Ascending aorta (tissue), 2 donors: ENCODE results near the gene MT1E. TPM values are rescaled to one million over a fixed set of nuclear protein-coding genes. Genes with fewer than 3 reads are reported as not detected.

Source experiments
- DNase-seq, 2 donors: peaks; one replicate each; pipeline ENCODE4 v3.0.0-alpha.2; 2019; ENCODE audit warnings: low spot score in 2 of 2
- H3K27ac ChIP-seq, 2 donors: fragments of 200-600 bp; sonication (generic); one replicate each; pipeline ENCODE4 v1.5.1; 2016 to 2017; ENCODE audit warnings: mild to moderate bottlenecking in 1 of 2
- H3K27me3 ChIP-seq: fragments of 200-600 bp; sonication (generic); one replicate; pipeline ENCODE4 v1.5.1; 2017
- H3K36me3 ChIP-seq, 2 donors: fragments of 200-600 bp; sonication (generic); one replicate each; pipeline ENCODE4 v1.5.1; 2016
- H3K4me1 ChIP-seq, 2 donors: fragments of 200-600 bp; sonication (generic); one replicate each; pipeline ENCODE4 v1.5.1; 2016 to 2017; ENCODE audit warnings: mild to moderate bottlenecking in 1 of 2
- H3K4me3 ChIP-seq, 2 donors: fragments of 200-600 bp; sonication (generic); one replicate each; pipeline ENCODE4 v1.5.1; 2016 to 2017; ENCODE audit warnings: mild to moderate bottlenecking in 1 of 2
- H3K9me3 ChIP-seq, 2 donors: fragments of 200-600 bp; sonication (generic); one replicate each; pipeline ENCODE4 v1.5.1; 2016
- intact Hi-C: fragments of 100-400 bp; cut with DNase I; formaldehyde crosslinking; loops from one replicate; pipeline ENCODE4 v1.15.1; 2023
- total RNA-seq: library from RNA; depleted of rRNA; stranded (reverse); fragments of >200 nt; gene quantifications from one replicate; pipeline ENCODE4 v1.1.0, GENCODE V29; 2016
- TF ChIP-seq, protein P1 (sequence below), 3 experiments: fragments of 200-600 bp in 2 of 3; fragments of 450-650 bp in 1 of 3; sonication (generic) in 2 of 3; IDR thresholded peaks; one replicate each; pipeline ENCODE4 v1.5.1; 2016 to 2019; ENCODE audit warnings: antibody characterized with exemption in 3 of 3, mild to moderate bottlenecking in 1 of 3, moderate library complexity in 1 of 3

MT1E gene
- total RNA-seq, 1 donor from 2014 or later = 456 TPM

DNA sequence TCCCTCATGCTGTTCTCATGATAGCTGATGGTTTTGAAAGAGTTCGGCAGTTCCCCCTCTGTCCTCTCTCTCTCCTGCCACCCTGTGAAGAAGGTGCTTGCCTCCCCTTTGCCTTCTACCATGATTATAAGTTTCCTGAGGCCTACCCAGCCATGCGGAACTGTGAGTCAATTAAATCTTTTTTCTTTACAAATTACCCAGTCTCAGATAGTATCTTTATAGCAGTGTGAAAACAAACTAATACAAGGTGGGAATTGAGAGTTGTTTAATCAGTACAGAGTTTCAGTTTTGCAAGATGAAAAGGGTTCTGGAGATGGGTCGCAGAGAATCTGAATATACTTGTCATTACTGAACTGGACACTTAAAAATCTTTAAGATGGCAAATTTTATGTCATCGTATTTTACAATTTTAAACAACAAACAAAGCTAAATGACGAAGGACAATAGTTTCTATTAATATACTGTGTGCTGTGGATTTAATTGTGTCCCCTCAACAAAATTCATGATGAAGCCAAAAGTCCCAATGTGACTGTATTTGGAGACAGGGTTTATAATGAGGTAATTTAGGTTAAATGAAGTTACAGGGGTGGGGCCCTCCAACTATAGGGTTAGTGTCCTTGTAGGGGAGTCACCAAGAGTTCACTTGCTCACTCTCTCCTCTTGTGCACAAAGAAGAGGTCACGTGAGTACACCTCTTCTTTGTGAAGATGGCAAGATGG lies 31.8 kb upstream of the MT1E start:
- no peak overlapping the region for H3K27ac ChIP-seq
- peaks cover 6 to 8% of the 10 kb centered on the region in 2 donors for H3K4me1 ChIP-seq
- intact Hi-C loops = no loop called here
- H3K27me3 ChIP-seq = peaks cover 5% of the 10 kb centered on the region
- TF ChIP-seq, protein P1, sequence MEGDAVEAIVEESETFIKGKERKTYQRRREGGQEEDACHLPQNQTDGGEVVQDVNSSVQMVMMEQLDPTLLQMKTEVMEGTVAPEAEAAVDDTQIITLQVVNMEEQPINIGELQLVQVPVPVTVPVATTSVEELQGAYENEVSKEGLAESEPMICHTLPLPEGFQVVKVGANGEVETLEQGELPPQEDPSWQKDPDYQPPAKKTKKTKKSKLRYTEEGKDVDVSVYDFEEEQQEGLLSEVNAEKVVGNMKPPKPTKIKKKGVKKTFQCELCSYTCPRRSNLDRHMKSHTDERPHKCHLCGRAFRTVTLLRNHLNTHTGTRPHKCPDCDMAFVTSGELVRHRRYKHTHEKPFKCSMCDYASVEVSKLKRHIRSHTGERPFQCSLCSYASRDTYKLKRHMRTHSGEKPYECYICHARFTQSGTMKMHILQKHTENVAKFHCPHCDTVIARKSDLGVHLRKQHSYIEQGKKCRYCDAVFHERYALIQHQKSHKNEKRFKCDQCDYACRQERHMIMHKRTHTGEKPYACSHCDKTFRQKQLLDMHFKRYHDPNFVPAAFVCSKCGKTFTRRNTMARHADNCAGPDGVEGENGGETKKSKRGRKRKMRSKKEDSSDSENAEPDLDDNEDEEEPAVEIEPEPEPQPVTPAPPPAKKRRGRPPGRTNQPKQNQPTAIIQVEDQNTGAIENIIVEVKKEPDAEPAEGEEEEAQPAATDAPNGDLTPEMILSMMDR (IDR thresholded peaks at IDR 0.05) = no peak
- H3K36me3 ChIP-seq = no peaks in the 10 kb centered on the region
- no peaks in the 10 kb centered on the region for H3K9me3 ChIP-seq
- no peak overlapping the region for H3K4me3 ChIP-seq
- DNase-seq = no peak

DNA sequence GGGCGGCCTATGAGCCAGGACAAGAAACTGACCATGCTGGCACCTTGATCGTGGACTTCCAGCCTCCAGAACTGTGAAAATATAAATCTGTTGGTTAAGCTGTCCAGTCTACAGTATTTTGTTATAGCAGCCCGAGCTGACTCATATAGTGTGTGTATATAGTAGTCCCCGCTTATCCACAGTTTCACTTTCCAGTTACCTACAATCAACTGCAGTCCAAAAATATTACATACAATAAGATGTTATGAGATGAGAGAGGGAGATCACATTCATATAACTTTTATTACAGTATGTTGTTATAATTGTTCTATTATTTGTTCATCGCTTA lies 31.3 kb upstream of the MT1E start:
- intact Hi-C loops = no loop called here
- Histone ChIP-seq H3K4me1 (peaks cover 1 to 5% of the 10 kb centered on the region in 2 donors), H3K27ac (no peak overlapping the region), H3K9me3 (no peaks in the 10 kb centered on the region), H3K4me3 (no peak overlapping the region), H3K27me3 (peaks cover under 1% of the 10 kb centered on the region), H3K36me3 (no peaks in the 10 kb centered on the region)
- no peak for DNase-seq
- TF ChIP-seq, protein P1 (IDR thresholded peaks at IDR 0.05) = no peak

DNA sequence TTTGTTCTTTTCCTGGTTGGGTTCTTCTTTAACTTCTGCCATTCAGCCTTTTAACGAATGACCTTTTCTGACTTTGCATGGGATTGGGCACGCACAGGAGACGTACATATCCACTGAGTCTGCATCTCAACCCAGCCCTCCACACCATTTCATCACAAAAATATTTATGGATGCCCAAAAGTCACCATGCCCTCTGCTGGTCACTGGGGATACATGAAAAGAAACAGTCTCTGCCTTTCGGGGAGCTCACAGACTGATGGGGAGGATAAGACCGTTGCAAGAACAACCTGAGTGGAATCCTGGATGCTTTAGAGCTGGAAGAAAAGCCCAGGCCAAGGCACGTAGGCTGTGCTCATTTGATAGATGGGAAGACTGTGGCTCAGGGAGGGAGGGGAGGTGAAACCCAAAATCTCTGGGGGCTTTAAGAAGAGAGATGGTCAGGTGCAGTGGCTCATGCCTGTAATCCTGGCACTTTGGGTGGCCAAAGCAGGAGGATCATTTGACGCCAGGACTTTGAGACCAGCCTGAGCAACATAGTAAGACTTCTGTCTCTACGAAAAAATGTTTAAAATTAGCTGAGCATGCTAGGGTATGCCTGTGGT lies 25.1 kb upstream of the MT1E start:
- Histone ChIP-seq H3K9me3 (no peaks in the 10 kb centered on the region), H3K27ac (no peak overlapping the region), H3K4me1 (no peaks in the 10 kb centered on the region), H3K36me3 (no peaks in the 10 kb centered on the region), H3K4me3 (no peak overlapping the region), H3K27me3 (no peaks in the 10 kb centered on the region)
- TF ChIP-seq, protein P1 (IDR thresholded peaks at IDR 0.05) = peak; percentile 36 to 69 (median 50)
- intact Hi-C loops = loop anchor here (2.0 kb wide), 1 partner anchor 84 kb away; no protein-coding TSS in a partner anchor
- no peak for DNase-seq

DNA sequence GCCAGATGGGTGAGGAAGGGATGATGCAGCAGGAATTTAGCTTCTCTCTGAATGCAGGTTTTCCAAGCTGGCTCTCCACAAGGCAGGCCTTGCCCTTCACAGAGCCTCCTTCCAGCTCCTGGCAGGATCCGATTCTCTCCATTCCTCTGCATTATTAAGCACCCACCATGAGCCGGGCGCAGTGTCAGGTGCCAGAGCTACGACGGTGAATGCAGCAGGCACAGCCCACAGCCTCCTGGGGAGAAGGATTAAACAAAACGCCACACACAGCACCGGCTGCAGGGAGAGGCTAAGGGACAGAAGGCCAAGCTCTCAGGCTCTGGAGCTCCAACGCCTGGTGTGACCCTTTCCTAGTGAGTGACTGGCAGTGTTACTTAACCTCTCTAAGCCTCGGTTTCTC lies 24.3 kb upstream of the MT1E start:
- Histone ChIP-seq H3K27me3 (no peaks in the 10 kb centered on the region), H3K27ac (no peak overlapping the region), H3K36me3 (no peaks in the 10 kb centered on the region), H3K4me3 (no peak overlapping the region), H3K4me1 (no peaks in the 10 kb centered on the region), H3K9me3 (no peaks in the 10 kb centered on the region)
- DNase-seq = no peak
- TF ChIP-seq, protein P1 (IDR thresholded peaks at IDR 0.05) = no peak
- intact Hi-C loops = loop anchor here (2.0 kb wide), 1 partner anchor 85 kb away; no protein-coding TSS in a partner anchor

DNA sequence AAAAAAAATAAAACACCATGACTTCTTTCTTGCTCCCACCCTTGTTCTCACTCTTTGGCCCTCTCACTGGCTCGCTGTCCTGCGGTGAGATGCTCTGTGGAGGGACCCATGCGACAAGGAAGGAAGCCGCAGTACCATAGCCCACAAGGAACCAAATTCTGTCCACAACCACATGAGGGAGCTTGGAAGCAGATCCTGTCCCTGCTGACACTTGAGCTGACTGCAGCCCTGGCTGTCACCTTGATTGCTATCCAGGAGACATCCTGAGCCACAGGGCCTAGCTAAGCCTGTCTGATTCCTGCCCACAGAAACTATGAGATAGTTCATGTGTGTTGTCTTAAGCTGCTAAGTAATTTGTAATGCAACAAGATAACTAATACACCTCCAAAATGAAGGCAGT lies 22.0 kb upstream of the MT1E start:
- intact Hi-C loops = loop anchor here (2.0 kb wide), 1 partner anchor 99 kb away; no protein-coding TSS in a partner anchor

More for the DNA sequence above, 22.0 kb upstream of the MT1E start:
- DNase-seq = no peak
- H3K4me1 ChIP-seq = peaks cover 4 to 17% of the 10 kb centered on the region in 2 donors
- H3K9me3 ChIP-seq = no peaks in the 10 kb centered on the region
- H3K27me3 ChIP-seq = no peaks in the 10 kb centered on the region
- TF ChIP-seq, protein P1 (IDR thresholded peaks at IDR 0.05) = peak; percentile 26 to 65 (median 33)
- H3K4me3 ChIP-seq = no peak overlapping the region
- no peaks in the 10 kb centered on the region for H3K36me3 ChIP-seq
- no peak overlapping the region for H3K27ac ChIP-seq
